Loucy (cell line): ENCODE results near the gene ST3GAL3.

Experiments used
- H2AFZ ChIP-seq: fragments of 200-600 bp; sonication (generic); 2 replicates; pipeline ENCODE4 v1.6.0; 2016; ENCODE audit warnings: antibody characterized with exemption, mild to moderate bottlenecking, low read length, moderate library complexity
- H3F3A ChIP-seq: fragments of 200-600 bp; 2 replicates; pipeline ENCODE4 v1.6.0; 2016; ENCODE audit warnings: antibody characterized with exemption, low read depth, mild to moderate bottlenecking
- H3K27me3 ChIP-seq: fragments of 200-600 bp; sonication (generic); 2 replicates; pipeline ENCODE4 v1.6.1; 2014; ENCODE audit warnings: low read length, mild to moderate bottlenecking; ENCODE audit not compliant: insufficient read depth, poor library complexity, severe bottlenecking
- H3K36me3 ChIP-seq: fragments of 200-600 bp; sonication (generic); 2 replicates; pipeline ENCODE4 v1.6.1; 2016; ENCODE audit warnings: low read length; ENCODE audit not compliant: insufficient read depth
- H3K4me1 ChIP-seq: fragments of 200-600 bp; sonication (generic); 2 replicates; pipeline ENCODE4 v1.5.1; 2014; ENCODE audit warnings: low read length, mild to moderate bottlenecking; ENCODE audit not compliant: insufficient read depth, poor library complexity, severe bottlenecking
- H3K4me2 ChIP-seq: fragments of 200-600 bp; sonication (generic); 2 replicates; pipeline ENCODE4 v1.6.0; 2014; ENCODE audit warnings: antibody characterized with exemption, low read length, low read depth, mild to moderate bottlenecking; ENCODE audit not compliant: poor library complexity, severe bottlenecking
- H3K4me3 ChIP-seq: fragments of 200-600 bp; sonication (generic); 2 replicates; pipeline ENCODE4 v1.5.1; 2014; ENCODE audit warnings: low read length, mild to moderate bottlenecking, mixed read lengths; ENCODE audit not compliant: poor library complexity, severe bottlenecking
- H3K79me2 ChIP-seq: fragments of 200-600 bp; sonication (generic); 2 replicates; pipeline ENCODE4 v1.6.1; 2014; ENCODE audit warnings: low read length; ENCODE audit not compliant: insufficient read depth
- H3K9ac ChIP-seq: fragments of 200-600 bp; sonication (generic); 2 replicates; pipeline ENCODE4 v1.6.0; 2014; ENCODE audit warnings: mild to moderate bottlenecking, low read depth, low read length, moderate library complexity; ENCODE audit not compliant: poor library complexity, severe bottlenecking
- H3K9me2 ChIP-seq: fragments of 200-600 bp; sonication (generic); replicated peaks from 2 replicates; pipeline ENCODE4 v1.6.1; 2016; ENCODE audit warnings: low read depth, low read length, mixed read lengths
- H3K9me3 ChIP-seq: fragments of 200-600 bp; sonication (generic); 2 replicates; pipeline ENCODE4 v1.6.1; 2014; ENCODE audit warnings: mild to moderate bottlenecking, antibody characterized with exemption, low read length, low read depth; ENCODE audit not compliant: insufficient read depth
- H4K20me1 ChIP-seq: fragments of 200-600 bp; sonication (generic); 2 replicates; pipeline ENCODE4 v1.6.0; 2014; ENCODE audit warnings: antibody characterized with exemption, low read length, mild to moderate bottlenecking; ENCODE audit not compliant: insufficient read depth, poor library complexity, severe bottlenecking
- EZH2phosphoT487 ChIP-seq: fragments of 200-600 bp; IDR thresholded peaks from 2 replicates; pipeline ENCODE4 v1.6.1; 2018; ENCODE audit warnings: antibody characterized with exemption, mild to moderate bottlenecking, moderate library complexity, borderline replicate concordance
- TF ChIP-seq, protein P1 (sequence below): fragments of 200-600 bp; sonication (generic); conservative IDR thresholded peaks from 2 replicates; pipeline ENCODE4 v1.5.1; 2014; ENCODE audit warnings: mild to moderate bottlenecking, antibody characterized with exemption, low read length

Gene ST3GAL3

DNA sequence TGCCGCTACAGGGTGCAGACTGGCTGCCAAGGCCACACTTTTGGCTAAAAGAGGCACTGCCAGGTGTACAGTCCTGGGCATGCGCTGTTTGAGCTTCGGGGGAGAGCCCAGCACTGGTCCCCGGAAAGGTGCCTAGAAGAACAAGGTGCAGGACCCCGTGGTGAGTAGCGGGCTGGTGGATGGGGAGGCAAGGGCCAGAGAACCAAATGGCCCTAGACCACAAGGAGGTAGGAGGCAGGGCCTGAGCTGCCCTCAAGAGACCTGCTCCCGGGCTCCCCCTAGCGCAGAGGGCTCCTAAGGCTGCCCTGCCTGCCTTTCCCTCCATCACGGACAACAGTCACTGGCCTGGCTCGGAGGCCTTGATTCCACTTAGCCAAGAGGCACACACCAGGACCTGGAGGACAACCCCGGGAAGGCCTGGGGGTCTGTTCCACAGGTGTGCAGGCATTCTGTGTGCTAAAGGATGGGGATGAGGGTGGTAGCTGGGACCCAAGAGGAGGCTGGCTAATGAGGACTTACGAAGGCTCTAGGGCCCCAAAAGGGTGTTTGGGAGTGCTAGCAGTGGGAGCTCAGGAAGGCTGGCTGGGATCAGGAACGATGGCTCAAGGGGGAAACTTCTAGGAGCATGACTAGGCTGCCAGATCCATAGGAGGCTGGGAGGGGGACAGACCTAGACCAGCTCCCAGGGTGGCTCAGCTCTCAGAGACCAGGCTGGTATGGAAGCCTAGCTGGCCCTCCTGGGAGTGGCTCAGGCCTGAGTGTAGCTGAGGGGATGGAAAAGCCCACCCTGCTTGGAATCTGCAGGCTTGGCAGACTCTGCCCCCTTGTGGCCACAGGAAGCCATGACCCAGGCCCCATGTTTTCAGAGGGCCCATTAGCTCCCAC, 227.0 kb downstream of the ST3GAL3 start:
- H3K9me2 ChIP-seq, result no peaks in the 10 kb centered on the region
- H3K27me3 ChIP-seq, result no peaks in the 10 kb centered on the region
- H3K9ac ChIP-seq, result no peak overlapping the region
- TF ChIP-seq EZH2phosphoT487, result no peak
- TF ChIP-seq, protein P1, sequence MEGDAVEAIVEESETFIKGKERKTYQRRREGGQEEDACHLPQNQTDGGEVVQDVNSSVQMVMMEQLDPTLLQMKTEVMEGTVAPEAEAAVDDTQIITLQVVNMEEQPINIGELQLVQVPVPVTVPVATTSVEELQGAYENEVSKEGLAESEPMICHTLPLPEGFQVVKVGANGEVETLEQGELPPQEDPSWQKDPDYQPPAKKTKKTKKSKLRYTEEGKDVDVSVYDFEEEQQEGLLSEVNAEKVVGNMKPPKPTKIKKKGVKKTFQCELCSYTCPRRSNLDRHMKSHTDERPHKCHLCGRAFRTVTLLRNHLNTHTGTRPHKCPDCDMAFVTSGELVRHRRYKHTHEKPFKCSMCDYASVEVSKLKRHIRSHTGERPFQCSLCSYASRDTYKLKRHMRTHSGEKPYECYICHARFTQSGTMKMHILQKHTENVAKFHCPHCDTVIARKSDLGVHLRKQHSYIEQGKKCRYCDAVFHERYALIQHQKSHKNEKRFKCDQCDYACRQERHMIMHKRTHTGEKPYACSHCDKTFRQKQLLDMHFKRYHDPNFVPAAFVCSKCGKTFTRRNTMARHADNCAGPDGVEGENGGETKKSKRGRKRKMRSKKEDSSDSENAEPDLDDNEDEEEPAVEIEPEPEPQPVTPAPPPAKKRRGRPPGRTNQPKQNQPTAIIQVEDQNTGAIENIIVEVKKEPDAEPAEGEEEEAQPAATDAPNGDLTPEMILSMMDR, result peak; percentile 97
- no peaks in the 10 kb centered on the region for H3K36me3 ChIP-seq
- H2AFZ ChIP-seq, result no peak overlapping the region
- no peak overlapping the region for H3K4me2 ChIP-seq
- H3K79me2 ChIP-seq, result no peaks in the 10 kb centered on the region
- H3K9me3 ChIP-seq, result no peaks in the 10 kb centered on the region
- no peaks in the 10 kb centered on the region for H3K4me1 ChIP-seq
- no peaks in the 10 kb centered on the region for H4K20me1 ChIP-seq
- no peaks in the 10 kb centered on the region for H3F3A ChIP-seq
- H3K4me3 ChIP-seq, result no peak overlapping the region

DNA sequence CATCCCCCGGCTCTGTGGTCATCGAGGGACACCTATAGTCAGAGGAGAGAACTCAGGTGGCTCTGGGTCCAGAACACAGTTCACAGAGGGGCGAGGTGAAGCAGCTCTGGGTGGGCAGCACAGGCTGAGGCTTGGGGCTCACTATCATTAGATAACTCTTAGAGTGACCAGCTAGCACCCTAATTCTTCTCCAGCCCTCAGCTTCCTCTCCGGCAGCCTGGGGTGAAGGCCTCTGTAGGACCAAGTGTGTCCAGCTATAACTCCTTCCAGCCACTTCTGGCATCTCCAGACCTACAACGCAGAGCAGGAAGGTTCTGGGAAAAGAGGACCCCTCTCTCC, 227.6 kb downstream of the ST3GAL3 start:
- Histone ChIP-seq H3F3A (no peaks in the 10 kb centered on the region), H3K4me2 (no peak overlapping the region), H3K79me2 (no peaks in the 10 kb centered on the region), H3K36me3 (no peaks in the 10 kb centered on the region), H3K4me3 (no peak overlapping the region), H3K9me3 (no peaks in the 10 kb centered on the region), H3K9ac (no peak overlapping the region), H3K27me3 (no peaks in the 10 kb centered on the region), H2AFZ (no peak overlapping the region), H3K4me1 (no peaks in the 10 kb centered on the region), H3K9me2 (no peaks in the 10 kb centered on the region), H4K20me1 (no peaks in the 10 kb centered on the region)
- TF ChIP-seq EZH2phosphoT487, result no peak
- TF ChIP-seq, protein P1, result peak; percentile 2; the same call in 1 of the 2 replicates

DNA sequence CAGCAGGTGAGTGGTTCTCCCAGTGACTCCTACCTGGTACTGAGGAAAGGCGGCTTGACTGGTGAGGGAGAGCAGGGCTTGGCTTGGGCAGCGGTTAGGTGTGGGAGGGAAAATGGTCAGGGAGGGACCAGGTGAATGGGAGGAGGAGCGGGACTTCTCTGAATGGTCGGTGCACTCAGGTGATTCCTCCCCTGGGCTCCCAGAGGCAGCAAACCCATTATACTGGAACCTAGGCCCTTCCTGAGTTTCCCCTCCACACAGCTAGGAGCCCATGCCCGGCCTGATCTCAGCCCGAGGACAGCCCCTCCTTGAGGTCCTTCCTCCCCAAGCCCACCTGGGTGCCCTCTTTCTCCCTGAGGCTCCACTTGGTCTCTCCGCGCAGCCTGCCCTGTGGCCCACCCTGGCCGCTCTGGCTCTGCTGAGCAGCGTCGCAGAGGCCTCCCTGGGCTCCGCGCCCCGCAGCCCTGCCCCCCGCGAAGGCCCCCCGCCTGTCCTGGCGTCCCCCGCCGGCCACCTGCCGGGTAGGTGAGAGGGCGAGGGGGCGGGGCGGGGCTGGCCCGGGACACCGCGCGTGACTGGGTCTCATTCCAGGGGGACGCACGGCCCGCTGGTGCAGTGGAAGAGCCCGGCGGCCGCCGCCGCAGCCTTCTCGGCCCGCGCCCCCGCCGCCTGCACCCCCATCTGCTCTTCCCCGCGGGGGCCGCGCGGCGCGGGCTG, 228.5 kb downstream of the ST3GAL3 start:
- no peaks in the 10 kb centered on the region for H3K9me3 ChIP-seq
- no peak overlapping the region for H2AFZ ChIP-seq
- H3K4me3 ChIP-seq, result no peak overlapping the region
- H4K20me1 ChIP-seq, result no peaks in the 10 kb centered on the region
- H3K27me3 ChIP-seq, result no peaks in the 10 kb centered on the region
- TF ChIP-seq, protein P1, result no peak
- TF ChIP-seq EZH2phosphoT487, result no peak
- H3K36me3 ChIP-seq, result no peaks in the 10 kb centered on the region
- no peaks in the 10 kb centered on the region for H3F3A ChIP-seq
- no peak overlapping the region for H3K9ac ChIP-seq
- no peaks in the 10 kb centered on the region for H3K79me2 ChIP-seq
- H3K4me2 ChIP-seq, result no peak overlapping the region
- no peaks in the 10 kb centered on the region for H3K4me1 ChIP-seq
- H3K9me2 ChIP-seq, result no peaks in the 10 kb centered on the region
